PC-9 (cell line): ENCODE data around the gene GRM1.

ENCODE experiments used
- EZH2 ChIP-seq: fragments of 200-600 bp; sonication (generic); IDR thresholded peaks from 2 replicates; pipeline ENCODE4 v1.8.0; 2017; ENCODE audit warnings: antibody characterized with exemption, low read depth
- TF ChIP-seq, protein P1 (sequence below): fragments of 200-600 bp; sonication (generic); conservative IDR thresholded peaks from 2 replicates; pipeline ENCODE4 v1.6.1; 2017; ENCODE audit warnings: mixed run types, antibody characterized with exemption, mild to moderate bottlenecking, moderate library complexity

DNA sequence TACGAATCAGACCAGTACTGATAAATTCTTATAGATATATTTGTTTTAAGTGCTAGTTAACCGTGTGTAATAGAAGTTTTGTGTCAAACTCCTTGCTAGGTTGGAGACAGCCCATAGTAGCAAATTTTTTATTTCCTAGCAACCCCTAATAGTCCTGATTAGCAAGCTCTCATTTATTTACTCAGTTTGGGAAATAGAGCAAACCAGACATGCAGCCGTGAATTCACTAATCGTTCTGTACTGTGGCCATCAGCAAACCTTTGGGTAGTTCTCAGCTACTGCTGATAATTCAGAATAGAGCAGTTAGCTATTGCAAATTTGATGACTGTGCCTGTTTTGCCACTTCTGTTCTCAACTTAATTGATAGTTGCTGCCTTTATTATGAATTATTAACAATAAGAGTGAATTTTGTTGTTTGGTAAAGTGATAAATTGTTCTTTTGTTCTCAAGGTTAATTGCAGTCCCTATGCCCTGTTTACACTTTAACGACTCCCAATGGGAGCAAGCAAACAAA is 215.8 kb downstream of the GRM1 start:
- TF ChIP-seq, protein P1, sequence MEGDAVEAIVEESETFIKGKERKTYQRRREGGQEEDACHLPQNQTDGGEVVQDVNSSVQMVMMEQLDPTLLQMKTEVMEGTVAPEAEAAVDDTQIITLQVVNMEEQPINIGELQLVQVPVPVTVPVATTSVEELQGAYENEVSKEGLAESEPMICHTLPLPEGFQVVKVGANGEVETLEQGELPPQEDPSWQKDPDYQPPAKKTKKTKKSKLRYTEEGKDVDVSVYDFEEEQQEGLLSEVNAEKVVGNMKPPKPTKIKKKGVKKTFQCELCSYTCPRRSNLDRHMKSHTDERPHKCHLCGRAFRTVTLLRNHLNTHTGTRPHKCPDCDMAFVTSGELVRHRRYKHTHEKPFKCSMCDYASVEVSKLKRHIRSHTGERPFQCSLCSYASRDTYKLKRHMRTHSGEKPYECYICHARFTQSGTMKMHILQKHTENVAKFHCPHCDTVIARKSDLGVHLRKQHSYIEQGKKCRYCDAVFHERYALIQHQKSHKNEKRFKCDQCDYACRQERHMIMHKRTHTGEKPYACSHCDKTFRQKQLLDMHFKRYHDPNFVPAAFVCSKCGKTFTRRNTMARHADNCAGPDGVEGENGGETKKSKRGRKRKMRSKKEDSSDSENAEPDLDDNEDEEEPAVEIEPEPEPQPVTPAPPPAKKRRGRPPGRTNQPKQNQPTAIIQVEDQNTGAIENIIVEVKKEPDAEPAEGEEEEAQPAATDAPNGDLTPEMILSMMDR = no peak
- no peak for TF ChIP-seq EZH2
